Activated naive CD8-positive, alpha-beta T cell (primary cell): ENCODE results near the gene GFOD2.

ENCODE experiments used
- H3K27ac Mint-ChIP-seq: one replicate; pipeline ENCODE4 v1.8.0; 2021; ENCODE audit warnings: mixed read lengths
- H3K27me3 Mint-ChIP-seq: one replicate; pipeline ENCODE4 v1.8.0; 2021; ENCODE audit warnings: mixed read lengths
- H3K36me3 Mint-ChIP-seq: one replicate; pipeline ENCODE4 v1.8.0; 2021; ENCODE audit warnings: mixed read lengths
- H3K4me1 Mint-ChIP-seq: one replicate; pipeline ENCODE4 v1.8.0; 2021; ENCODE audit warnings: low read depth, mixed read lengths
- H3K4me3 Mint-ChIP-seq: one replicate; pipeline ENCODE4 v1.8.0; 2021; ENCODE audit warnings: mild to moderate bottlenecking, mixed read lengths
- H3K9me3 Mint-ChIP-seq: one replicate; pipeline ENCODE4 v1.8.0; 2021; ENCODE audit warnings: low read depth, mixed read lengths

Gene GFOD2

DNA sequence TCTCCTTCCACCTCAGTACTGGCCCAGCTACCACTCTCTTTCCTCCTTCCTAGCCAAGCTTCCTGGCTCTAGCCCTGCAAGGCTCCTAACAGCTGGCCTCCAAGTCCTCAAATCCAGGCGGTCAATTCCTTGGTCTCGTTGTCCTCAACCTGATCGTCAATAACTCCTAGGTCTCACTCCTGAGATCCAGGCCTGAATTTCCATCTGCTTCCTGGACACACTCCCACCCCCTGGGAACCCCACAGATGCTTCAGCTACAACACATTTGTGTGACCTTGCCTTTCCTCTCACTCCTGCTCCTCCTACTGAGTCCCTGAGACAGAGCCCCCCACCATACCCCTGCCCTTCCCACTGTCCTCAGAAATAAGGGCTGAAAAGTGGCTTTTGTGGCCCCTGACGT is 54.9 kb downstream of the GFOD2 start:
- Mint-ChIP-seq H3K36me3 (peaks cover 5% of the 10 kb centered on the region), H3K4me1 (peaks cover 20% of the 10 kb centered on the region), H3K4me3 (no peak overlapping the region), H3K27ac (no peak overlapping the region), H3K9me3 (no peaks in the 10 kb centered on the region), H3K27me3 (no peaks in the 10 kb centered on the region)

GRCh38 chr16:67663877-67664222 is 55.3 kb downstream of the GFOD2 start:
- H3K27me3 Mint-ChIP-seq = no peaks in the 10 kb centered on the region
- H3K9me3 Mint-ChIP-seq = no peaks in the 10 kb centered on the region
- no peak overlapping the region for H3K27ac Mint-ChIP-seq
- H3K36me3 Mint-ChIP-seq = peaks cover 5% of the 10 kb centered on the region
- H3K4me3 Mint-ChIP-seq = no peak overlapping the region
- peaks cover 24% of the 10 kb centered on the region for H3K4me1 Mint-ChIP-seq

DNA sequence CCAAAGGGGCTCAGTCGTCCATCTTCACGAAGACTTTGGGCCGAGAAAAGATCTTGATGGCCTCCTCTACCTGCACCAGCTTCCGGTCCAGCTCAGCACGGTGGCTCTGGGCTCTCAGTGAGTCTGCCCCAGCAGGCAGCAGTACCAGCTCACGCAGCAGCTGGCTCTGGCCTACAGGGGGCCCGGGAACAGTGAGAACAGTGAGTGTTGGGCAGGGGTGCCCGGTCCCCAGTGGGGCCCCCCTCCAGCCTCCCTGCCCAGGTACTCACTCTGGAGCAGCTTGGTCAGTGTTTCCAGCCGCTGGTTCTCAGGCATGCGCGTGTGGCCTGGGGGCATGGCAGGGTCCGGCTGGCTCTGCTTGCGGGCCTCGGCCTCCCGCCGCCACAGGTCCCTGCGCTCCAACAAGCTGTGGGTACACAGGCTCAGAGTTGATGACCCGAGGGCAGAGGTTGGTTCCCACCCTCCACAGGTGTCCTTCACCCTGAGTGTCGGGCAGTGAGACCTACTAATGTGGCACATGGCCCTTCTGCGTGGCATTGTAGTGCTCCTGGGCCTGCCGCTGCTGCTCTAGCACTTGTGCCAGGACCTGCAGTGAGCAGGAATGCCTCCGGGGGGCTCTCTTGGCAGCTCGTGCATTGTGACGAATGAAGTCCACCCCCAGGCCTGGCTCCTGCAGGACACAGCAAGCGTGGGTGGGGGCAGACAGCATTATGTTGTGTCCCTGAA is 55.8 kb downstream of the GFOD2 start:
- Mint-ChIP-seq H3K4me3 (no peak overlapping the region), H3K27ac (no peak overlapping the region), H3K36me3 (peaks cover 5% of the 10 kb centered on the region)

DNA sequence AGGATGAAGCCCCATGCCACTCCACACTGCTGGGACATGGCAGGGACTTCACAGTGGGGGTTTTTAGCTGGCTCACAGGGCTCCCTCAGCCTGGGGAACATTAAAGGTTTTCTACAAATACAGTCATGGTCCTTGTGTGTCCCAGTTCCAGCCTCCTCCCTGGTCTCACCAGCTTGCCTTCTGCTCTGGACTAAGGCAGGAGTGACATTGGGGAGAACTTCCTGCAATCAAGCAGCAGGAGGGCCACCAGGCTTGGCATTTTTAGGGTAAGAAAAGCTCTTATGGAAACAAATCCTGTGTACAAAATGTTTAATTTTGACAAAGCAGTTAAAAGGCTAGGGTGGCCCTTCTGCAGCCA is 56.5 kb downstream of the GFOD2 start:
- H3K27me3 Mint-ChIP-seq = no peaks in the 10 kb centered on the region
- no peak overlapping the region for H3K27ac Mint-ChIP-seq
- peaks cover 5% of the 10 kb centered on the region for H3K36me3 Mint-ChIP-seq
- H3K9me3 Mint-ChIP-seq = no peaks in the 10 kb centered on the region
- no peak overlapping the region for H3K4me3 Mint-ChIP-seq
- H3K4me1 Mint-ChIP-seq = peaks cover 24% of the 10 kb centered on the region

More for the DNA sequence above, 55.8 kb downstream of the GFOD2 start:
- peaks cover 28% of the 10 kb centered on the region for H3K4me1 Mint-ChIP-seq
- no peaks in the 10 kb centered on the region for H3K9me3 Mint-ChIP-seq
- H3K27me3 Mint-ChIP-seq = no peaks in the 10 kb centered on the region

- no peak overlapping the region for H3K27ac Mint-ChIP-seq
- H3K27me3 Mint-ChIP-seq = no peaks in the 10 kb centered on the region
- peaks cover 5% of the 10 kb centered on the region for H3K36me3 Mint-ChIP-seq
- peaks cover 21% of the 10 kb centered on the region for H3K4me1 Mint-ChIP-seq
- peak overlapping the region; percentile 87 for H3K4me3 Mint-ChIP-seq
- no peaks in the 10 kb centered on the region for H3K9me3 Mint-ChIP-seq
These were observed 57.0 kb downstream of the GFOD2 start for GRCh38 chr16:67661886-67662652.

- Mint-ChIP-seq H3K27me3 (no peaks in the 10 kb centered on the region), H3K9me3 (no peaks in the 10 kb centered on the region), H3K4me3 (peak overlapping the region; percentile 87), H3K4me1 (peaks cover 20% of the 10 kb centered on the region), H3K36me3 (peaks cover 5% of the 10 kb centered on the region), H3K27ac (no peak overlapping the region)
These were observed 57.9 kb downstream of the GFOD2 start for GRCh38 chr16:67661101-67661761.

DNA sequence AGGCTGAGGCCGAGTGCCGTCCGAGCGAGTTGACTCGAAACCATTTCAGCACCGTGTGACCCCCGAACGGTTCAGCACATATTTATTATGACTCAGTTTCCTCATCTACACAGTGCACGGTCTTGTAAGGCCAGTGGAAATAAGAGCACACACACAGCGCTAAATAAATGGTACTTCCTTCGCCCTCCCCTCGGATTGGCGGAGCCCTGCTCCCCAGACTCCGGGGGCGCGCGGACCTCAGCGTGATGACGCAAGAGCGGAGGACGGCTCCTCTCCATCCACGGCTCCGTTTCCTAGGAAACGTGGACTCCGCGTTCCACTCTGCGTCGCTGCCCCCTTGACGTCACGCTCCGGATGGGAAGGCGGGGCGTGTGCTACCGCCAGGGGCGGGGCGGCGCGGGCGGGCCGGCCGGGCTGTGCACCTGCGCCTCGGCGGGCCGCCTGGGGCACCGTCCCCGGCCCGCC is 58.5 kb downstream of the GFOD2 start, which contains the start of gene PARD6A:
Gene PARD6A, plus strand, starts transcription at position 397 of the 465 bp plus-strand sequence. CDS start 79 bp downstream, outside the sequence.
- H3K36me3 Mint-ChIP-seq = peaks cover 5% of the 10 kb centered on the region
- H3K27me3 Mint-ChIP-seq = no peaks in the 10 kb centered on the region
- peaks cover 20% of the 10 kb centered on the region for H3K4me1 Mint-ChIP-seq
- H3K9me3 Mint-ChIP-seq = no peaks in the 10 kb centered on the region
- peak within 1 kb of the TSS; percentile 93 for H3K27ac Mint-ChIP-seq
- H3K4me3 Mint-ChIP-seq = peak within 1 kb of the TSS; percentile 94

GRCh38 chr16:67659675-67660563 is 59.2 kb downstream of the GFOD2 start, which contains the start of gene ACD:
Gene ACD (minus strand): TSS chr16:67660260. CDS start chr16:67660220, 40 bp downstream.
- Mint-ChIP-seq H3K4me3 (peak within 1 kb of the TSS; percentile 94), H3K27me3 (no peaks in the 10 kb centered on the region), H3K4me1 (peaks cover 20% of the 10 kb centered on the region), H3K36me3 (peaks cover 5% of the 10 kb centered on the region), H3K27ac (peak within 1 kb of the TSS; percentile 93), H3K9me3 (no peaks in the 10 kb centered on the region)

GRCh38 chr16:67658849-67659674 is 60.1 kb downstream of the GFOD2 start:
- Mint-ChIP-seq H3K27ac (peak overlapping the region; percentile 93), H3K9me3 (no peaks in the 10 kb centered on the region), H3K4me3 (peak overlapping the region; percentile 94), H3K27me3 (no peaks in the 10 kb centered on the region), H3K36me3 (no peaks in the 10 kb centered on the region), H3K4me1 (peaks cover 20% of the 10 kb centered on the region)

DNA sequence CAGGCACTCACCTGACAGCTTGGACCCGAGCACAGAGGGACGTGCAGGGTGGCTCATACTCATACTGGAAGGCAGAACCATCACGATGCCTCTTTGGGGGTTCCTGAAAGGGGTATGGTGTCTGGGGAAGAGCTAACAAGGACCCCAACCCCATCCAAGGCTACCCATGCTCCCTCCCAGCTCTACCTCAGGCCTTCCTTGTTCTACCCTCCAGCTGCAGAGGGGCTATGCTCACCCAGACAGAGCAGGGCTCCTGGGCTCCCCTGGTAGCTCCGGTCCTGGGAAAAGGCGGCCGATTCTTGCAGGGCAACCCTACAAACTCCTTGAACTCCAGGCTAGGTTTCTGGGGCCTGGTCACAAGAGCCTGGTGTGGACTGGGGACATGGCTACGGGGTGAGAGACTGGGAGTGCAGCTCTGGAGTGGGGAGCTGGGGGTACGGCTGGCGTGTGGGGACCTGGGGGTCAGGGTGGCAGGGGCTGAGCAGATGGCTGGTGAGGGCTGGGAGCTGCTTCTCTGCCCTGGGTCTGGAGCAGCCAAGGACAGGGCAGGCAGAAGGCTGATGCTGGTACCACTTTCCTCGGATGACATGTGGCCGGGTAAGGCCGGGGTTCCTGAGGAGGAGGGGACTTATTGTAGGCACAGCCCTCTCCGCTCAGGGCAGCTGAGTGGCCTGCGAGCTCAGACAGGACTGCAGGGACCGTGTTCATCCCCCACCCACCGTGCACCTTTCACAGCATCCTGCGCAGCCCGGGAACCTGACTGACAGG is 61.2 kb downstream of the GFOD2 start:
- Mint-ChIP-seq H3K27me3 (no peaks in the 10 kb centered on the region), H3K36me3 (no peaks in the 10 kb centered on the region), H3K4me1 (peaks cover 18% of the 10 kb centered on the region), H3K27ac (peak overlapping the region; percentile 46), H3K9me3 (no peaks in the 10 kb centered on the region), H3K4me3 (peak overlapping the region; percentile 94)

- no peaks in the 10 kb centered on the region for H3K27me3 Mint-ChIP-seq
- peak overlapping the region; percentile 32 for H3K4me3 Mint-ChIP-seq
These were observed 62.0 kb downstream of the GFOD2 start for GRCh38 chr16:67657017-67657608.

DNA sequence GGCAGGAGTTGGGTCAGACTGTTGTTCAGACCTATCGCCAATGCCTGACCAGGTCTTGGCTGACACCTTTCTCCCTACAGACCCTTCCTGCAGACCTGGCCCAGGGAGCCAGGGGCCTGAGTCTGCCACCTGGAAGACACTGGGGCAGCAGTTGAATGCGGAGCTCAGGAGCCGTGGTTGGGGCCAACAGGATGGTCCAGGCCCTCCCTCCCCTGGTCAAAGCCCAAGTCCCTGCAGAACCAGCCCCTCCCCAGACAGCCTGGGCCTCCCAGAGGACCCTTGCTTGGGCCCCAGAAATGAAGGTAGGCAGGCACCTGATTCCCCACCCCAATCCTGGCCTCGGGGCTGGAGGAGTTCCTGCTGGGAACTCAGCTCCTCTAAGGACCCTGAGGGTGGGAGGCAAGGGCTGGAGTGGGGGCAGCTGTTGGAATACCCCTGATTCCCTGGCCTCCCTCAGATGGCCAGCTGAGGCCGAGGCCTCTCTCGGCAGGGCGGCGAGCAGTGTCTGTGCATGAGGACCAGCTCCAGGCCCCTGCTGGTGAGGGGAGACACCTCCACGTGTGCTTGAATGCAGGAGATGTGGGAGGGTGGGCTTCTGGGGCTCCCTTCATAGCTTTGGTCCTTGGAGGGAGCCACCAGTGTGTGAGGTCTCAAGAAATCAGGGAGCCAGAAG is 62.6 kb downstream of the GFOD2 start:
- no peak overlapping the region for H3K27ac Mint-ChIP-seq
- no peaks in the 10 kb centered on the region for H3K27me3 Mint-ChIP-seq
- peaks cover 2% of the 10 kb centered on the region for H3K36me3 Mint-ChIP-seq
- H3K9me3 Mint-ChIP-seq = no peaks in the 10 kb centered on the region
- H3K4me1 Mint-ChIP-seq = peaks cover 19% of the 10 kb centered on the region
- no peak overlapping the region for H3K4me3 Mint-ChIP-seq

More at GRCh38 chr16:67657017-67657608, 62.0 kb downstream of the GFOD2 start:
- Mint-ChIP-seq H3K4me1 (peaks cover 18% of the 10 kb centered on the region), H3K9me3 (no peaks in the 10 kb centered on the region), H3K36me3 (peaks cover under 1% of the 10 kb centered on the region), H3K27ac (peak overlapping the region; percentile 46)
